ENCODE results near the gene SMYD2. TPM values are rescaled to one million over a fixed set of nuclear protein-coding genes. Genes with fewer than 3 reads are reported as not detected.

SMYD2 gene
- total RNA-seq, 2 donors from 2014 or later: 21.8 to 23.0 TPM

GRCh38 chr1:214317300-214317699 is 36.3 kb downstream of the SMYD2 start:
- Histone ChIP-seq H3K9ac (ENCODE audit: low read depth in 2 of 2, low read length in 2 of 2) (no peak overlapping the region), H3K36me3 (no peaks in the 10 kb centered on the region), H3K4me1 (no peaks in the 10 kb centered on the region), H3K27me3 (no peaks in the 10 kb centered on the region), H3K27ac (no peak overlapping the region), H3K4me3 (no peak overlapping the region), H3K9me3 (no peaks in the 10 kb centered on the region)
- TF ChIP-seq, protein P1, sequence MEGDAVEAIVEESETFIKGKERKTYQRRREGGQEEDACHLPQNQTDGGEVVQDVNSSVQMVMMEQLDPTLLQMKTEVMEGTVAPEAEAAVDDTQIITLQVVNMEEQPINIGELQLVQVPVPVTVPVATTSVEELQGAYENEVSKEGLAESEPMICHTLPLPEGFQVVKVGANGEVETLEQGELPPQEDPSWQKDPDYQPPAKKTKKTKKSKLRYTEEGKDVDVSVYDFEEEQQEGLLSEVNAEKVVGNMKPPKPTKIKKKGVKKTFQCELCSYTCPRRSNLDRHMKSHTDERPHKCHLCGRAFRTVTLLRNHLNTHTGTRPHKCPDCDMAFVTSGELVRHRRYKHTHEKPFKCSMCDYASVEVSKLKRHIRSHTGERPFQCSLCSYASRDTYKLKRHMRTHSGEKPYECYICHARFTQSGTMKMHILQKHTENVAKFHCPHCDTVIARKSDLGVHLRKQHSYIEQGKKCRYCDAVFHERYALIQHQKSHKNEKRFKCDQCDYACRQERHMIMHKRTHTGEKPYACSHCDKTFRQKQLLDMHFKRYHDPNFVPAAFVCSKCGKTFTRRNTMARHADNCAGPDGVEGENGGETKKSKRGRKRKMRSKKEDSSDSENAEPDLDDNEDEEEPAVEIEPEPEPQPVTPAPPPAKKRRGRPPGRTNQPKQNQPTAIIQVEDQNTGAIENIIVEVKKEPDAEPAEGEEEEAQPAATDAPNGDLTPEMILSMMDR (IDR thresholded peaks at IDR 0.05): no peak
- intact Hi-C loops (cut with DNase I): no loop called here
- no peak for DNase-seq

DNA sequence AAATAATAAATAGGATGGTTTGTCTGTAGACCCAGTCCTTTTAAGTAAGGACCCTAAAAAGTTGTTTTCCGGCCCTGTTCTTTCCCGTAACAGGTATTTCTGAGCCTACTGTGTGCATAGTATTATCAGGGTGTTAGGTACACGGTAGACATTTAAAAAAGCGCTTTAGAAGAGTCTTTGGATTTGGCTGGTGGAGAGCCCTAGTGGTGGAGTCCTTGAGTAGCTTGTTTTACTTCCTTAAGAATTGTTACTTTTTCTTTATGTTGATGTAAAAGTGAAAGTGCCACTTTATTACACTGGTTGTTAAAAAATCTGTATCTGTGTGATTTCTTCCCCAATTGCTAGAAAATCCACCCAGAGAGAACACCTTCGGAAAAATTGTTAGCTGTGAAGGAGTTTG is 36.8 kb downstream of the SMYD2 start:
- H3K27ac ChIP-seq: no peak overlapping the region
- no peak for DNase-seq
- no peaks in the 10 kb centered on the region for H3K4me1 ChIP-seq
- H3K27me3 ChIP-seq: no peaks in the 10 kb centered on the region
- intact Hi-C loops (cut with DNase I): no loop called here
- no peak overlapping the region for H3K9ac ChIP-seq (ENCODE audit: low read depth in 2 of 2, low read length in 2 of 2)
- TF ChIP-seq, protein P1 (IDR thresholded peaks at IDR 0.05): no peak
- no peaks in the 10 kb centered on the region for H3K36me3 ChIP-seq
- no peak overlapping the region for H3K4me3 ChIP-seq
- H3K9me3 ChIP-seq: no peaks in the 10 kb centered on the region

GRCh38 chr1:214318356-214318755 is 37.4 kb downstream of the SMYD2 start:
- no peak overlapping the region for H3K9ac ChIP-seq (ENCODE audit: low read depth in 2 of 2, low read length in 2 of 2)
- H3K9me3 ChIP-seq: no peaks in the 10 kb centered on the region
- intact Hi-C loops (cut with DNase I): no loop called here
- DNase-seq: no peak
- TF ChIP-seq, protein P1 (IDR thresholded peaks at IDR 0.05): no peak
- H3K4me1 ChIP-seq: no peaks in the 10 kb centered on the region
- no peaks in the 10 kb centered on the region for H3K36me3 ChIP-seq
- H3K27ac ChIP-seq: no peak overlapping the region
- no peak overlapping the region for H3K4me3 ChIP-seq
- no peaks in the 10 kb centered on the region for H3K27me3 ChIP-seq

GRCh38 chr1:214318956-214319736 is 38.2 kb downstream of the SMYD2 start:
- Histone ChIP-seq H3K27ac (no peak overlapping the region), H3K27me3 (no peaks in the 10 kb centered on the region), H3K4me3 (no peak overlapping the region), H3K4me1 (no peaks in the 10 kb centered on the region), H3K9ac (ENCODE audit: low read depth in 2 of 2, low read length in 2 of 2) (no peak overlapping the region), H3K36me3 (no peaks in the 10 kb centered on the region), H3K9me3 (no peaks in the 10 kb centered on the region)
- intact Hi-C loops (cut with DNase I): no loop called here
- TF ChIP-seq, protein P1 (IDR thresholded peaks at IDR 0.05): no peak
- no peak for DNase-seq

DNA sequence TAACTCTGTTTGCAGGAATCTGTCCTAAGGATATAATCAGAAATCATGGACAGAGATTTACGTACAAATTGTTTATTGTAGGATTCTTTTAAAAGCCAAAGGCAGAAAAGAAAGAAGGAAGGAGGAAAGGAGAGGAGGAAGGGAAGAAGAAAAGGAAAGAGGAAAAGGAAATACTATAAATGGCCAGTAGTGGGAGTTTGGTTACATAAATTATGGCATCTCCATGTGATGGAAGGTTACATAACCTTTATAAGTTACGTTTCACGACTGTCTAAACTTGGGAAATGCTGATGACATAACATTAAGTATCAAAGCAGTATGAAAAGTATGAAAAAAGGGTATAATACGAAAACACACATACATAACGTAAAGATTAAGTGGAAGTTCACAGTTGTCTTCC is 39.0 kb downstream of the SMYD2 start:
- Histone ChIP-seq H3K9me3 (no peaks in the 10 kb centered on the region), H3K27ac (no peak overlapping the region), H3K27me3 (no peaks in the 10 kb centered on the region), H3K4me1 (no peaks in the 10 kb centered on the region), H3K4me3 (no peak overlapping the region), H3K36me3 (no peaks in the 10 kb centered on the region), H3K9ac (ENCODE audit: low read depth in 2 of 2, low read length in 2 of 2) (no peak overlapping the region)
- TF ChIP-seq, protein P1 (IDR thresholded peaks at IDR 0.05): no peak
- no peak for DNase-seq
- intact Hi-C loops (cut with DNase I): no loop called here
